ENCODE measurements around the gene DNAJB9.
A peak's percentile ranks its signal among the peaks of the same experiment; 100 is the strongest.
"Not testable (repeated sequence)": the region's sequence is repeated elsewhere in the genome, so short reads cannot be mapped to it uniquely, and the experiment has no call there.

Gene DNAJB9

DNA sequence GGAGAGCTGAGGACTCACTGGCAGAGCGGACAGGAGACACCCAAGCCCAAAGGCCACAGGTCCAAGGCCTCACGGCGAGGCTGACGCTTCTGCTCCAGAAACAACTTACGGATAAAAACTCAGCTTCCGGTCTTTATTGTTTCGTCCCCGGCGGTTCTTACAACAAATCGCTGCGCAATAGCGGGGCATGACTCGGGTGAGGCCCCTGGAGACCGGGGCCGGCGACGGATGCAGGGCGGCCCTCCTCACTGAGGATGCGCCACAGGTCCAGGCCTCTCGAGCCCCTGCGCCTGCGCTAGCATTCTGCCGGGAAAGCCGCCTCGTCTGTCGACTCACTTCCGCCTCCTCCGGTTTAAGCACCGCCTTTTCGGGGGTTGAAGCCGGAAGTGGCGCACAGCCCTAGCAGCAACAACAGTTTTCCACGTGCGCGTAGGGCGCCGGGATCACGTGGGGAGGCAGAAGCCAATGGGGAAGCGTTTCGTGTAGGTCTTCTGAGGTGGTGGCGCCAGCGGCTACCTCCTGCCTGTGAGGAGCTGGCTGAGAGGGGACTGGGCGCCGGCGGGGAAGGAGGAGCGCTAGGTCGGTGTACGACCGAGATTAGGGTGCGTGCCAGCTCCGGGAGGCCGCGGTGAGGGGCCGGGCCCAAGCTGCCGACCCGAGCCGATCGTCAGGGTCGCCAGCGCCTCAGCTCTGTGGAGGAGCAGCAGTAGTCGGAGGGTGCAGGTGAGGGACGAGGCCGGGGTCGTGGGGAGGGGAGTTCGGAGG, at the start of gene DNAJB9, which contains the start of gene THAP5:
Gene DNAJB9 (plus strand): TSS at position 494 of the 765 bp plus-strand sequence. CDS start 1,853 bp downstream, outside the sequence.
Gene THAP5 (minus strand): TSS at position 326 of the 765 bp plus-strand sequence. CDS start 137 bp downstream, at position 189.
- peak; percentile 98 for DNase-seq (ENCODE audit: low spot score)

DNA sequence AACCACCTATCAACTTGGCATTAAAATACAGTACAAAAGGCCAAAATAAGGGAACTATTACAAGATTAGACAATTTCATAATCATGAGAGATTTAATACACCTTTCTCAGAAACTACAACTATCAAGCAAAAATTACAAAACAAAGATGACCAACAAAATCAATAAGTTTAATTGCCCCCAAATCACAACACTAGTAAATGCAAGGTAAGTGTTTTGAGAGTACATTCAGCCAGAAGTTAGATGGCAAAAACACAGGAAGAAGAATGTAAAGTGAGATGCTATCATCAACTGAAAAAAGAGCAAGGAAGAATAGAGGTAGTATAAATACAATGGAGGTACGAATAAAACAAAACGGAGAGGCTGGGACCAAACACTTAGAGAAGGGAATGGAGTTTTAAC, 46.9 kb upstream of the DNAJB9 start:
- no peak for DNase-seq (ENCODE audit: low spot score)

DNA sequence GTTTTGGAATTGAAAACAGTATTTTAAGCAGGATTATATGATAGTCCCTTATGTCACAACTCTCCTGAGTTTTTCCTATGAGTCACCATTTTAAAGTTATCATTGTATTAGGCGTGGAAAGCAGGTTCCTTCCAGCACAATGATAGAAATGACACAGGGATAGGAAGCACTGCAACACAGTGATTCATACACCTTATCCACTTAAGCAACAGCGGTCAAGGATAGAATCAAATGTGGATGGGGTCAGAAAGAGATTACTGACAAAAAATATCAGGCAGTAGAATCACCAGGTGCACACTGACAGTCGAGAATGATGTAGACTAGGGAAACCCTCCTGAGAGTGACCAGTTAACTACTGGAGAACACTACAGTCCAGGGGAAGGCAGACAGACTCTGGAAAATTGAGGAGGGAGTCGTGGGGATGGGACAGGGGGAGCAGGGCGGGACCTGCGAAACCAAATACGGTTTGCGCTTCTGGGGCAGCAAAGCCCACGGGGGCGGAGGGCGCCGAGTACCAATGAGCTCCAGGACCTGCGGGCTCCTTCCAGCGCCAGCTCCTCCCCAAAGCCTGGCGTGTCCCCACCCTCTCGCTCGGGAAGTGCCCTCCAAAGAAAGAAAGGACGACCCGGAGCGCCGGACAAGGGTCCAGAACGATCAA, 44.2 kb upstream of the DNAJB9 start:
- peak; percentile 86 for DNase-seq (ENCODE audit: low spot score)

DNA sequence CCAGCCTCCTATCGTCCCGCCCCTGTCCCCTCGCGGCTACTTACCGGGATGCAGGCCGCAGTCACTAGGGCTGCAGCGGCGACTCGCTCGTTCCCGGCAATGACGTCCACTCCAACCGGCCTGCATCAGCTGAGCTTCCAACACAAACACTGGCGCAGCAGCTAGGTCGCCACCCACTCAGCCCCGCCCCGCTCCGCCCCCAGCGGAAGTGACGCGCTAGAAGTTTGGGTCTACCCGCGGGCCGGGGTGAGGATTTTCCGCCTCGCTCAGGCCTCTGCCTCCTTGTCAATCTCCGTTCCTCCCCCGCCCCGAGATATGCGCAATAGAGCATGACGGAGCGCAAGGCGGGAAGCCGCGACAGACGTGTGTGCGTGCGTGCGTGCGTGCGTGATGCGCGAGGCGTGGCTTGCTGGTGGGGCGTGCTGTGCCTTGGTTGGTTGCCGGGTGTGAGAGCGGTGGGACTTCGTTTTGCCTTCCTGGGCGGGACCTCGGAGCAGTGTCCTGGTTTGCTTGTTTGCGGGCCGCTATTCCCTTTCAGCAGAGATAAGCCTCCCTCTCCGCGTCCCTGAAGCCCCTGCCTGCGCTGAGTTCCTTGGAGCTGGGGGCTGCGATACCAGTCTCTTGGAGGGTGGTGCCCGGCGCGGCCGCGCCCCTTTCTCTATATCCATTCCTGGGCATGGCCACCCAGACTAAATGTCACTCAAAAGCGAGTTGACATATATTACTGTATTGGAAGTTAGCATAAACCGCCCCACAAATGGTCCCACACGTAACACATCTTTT, 43.5 kb upstream of the DNAJB9 start, which contains the start of gene PNPLA8:
Gene PNPLA8 (minus strand): TSS at position 151 of the 783 bp plus-strand sequence. CDS start 10,644 bp downstream, outside the sequence.
- peak; percentile 95 for DNase-seq (ENCODE audit: low spot score)

DNA sequence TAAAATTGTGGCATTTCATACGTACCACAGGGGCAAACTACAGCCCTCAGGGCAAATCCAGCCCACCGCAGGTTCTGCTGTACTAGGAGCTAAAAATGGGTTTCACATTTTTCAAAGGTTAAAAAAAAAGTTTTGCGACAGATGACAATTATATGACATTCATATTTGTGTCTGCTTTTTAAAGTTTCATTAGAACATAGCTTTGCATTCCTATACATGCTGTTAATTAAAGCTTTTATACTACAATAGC, 43.0 kb upstream of the DNAJB9 start:
- DNase-seq (ENCODE audit: low spot score): no peak

DNA sequence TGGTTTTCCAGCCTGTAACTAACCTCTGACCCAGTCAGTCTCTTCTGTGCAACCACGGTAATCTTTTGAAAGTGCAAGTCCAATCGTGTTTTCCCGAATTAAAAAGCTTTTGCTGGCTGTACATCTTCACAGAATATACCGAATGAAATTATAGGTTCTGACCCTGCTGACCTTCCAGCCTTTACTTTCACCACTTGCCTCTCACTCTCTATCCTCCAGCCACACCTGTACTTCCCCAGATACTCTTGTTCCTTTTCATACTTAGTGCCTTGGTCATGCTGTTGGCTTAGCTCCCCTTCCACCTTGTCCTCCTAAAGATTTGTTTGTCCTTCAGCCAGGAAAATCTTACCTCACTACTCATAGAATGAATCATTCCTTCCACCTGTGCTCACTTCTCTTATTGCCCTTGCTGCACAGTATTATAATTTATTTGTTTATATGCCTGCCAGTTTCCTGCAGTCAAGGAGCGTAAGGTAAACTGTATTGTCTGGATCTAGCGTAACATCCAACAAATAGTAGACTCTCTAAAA, 41.4 kb upstream of the DNAJB9 start:
- no peak for DNase-seq (ENCODE audit: low spot score)

DNA sequence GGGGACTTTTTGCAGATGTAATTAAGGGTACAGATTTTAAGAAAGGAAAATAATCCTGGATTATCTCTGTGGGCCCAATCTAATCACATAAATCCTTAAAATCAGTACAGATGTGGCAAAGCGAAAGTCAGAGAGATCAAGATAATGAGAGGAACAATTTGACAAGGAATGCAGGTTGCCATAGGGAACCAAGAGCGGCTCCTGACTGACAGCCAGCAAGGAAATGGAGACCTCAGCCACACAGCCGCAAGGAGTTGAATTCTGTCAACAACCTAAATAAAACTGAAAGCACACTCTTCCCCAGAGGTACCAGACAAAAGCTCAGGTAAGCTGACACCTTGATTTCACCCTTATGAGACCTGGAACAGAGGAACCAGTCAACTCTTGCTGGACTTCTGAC, 40.3 kb upstream of the DNAJB9 start:
- DNase-seq (ENCODE audit: low spot score): peak; percentile 6

DNA sequence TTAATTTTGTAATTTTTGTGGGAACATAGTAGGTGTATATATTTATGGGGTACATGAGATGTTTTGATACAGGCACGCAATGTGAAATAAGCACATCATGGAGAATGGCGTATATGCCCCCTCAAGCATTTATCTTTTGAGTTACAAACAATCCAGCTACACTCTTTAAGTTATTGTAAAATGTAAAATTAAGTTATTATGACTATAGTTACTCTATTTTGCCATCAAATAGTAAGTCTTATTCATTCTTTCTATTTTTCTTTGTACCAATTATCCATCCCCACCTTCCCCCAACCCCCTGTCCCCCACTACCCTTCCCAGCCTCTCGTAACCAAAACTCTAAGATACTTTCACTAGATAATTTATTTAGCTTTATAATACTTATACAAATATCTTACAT, 36.0 kb upstream of the DNAJB9 start:
- DNase-seq (ENCODE audit: low spot score): no peak

DNA sequence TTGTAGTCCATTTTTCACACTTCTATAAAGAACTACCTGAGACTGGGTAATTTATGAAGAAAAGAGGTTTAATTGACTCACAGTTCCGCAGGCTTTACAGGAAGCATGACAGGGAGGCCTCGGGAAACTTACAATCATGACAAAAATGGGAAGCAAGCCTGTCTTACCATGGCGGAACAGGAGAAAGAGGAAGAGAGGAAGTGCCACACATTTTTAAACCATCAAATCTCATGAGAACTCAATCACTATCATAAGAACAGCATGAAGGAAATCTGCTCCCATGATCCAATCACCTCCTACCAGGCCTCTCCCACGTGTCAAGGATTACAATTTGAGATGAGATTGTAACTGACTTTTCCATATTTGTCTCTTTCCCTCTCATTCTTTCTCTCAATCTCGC, 34.4 kb upstream of the DNAJB9 start:
- no peak for DNase-seq (ENCODE audit: low spot score)

DNA sequence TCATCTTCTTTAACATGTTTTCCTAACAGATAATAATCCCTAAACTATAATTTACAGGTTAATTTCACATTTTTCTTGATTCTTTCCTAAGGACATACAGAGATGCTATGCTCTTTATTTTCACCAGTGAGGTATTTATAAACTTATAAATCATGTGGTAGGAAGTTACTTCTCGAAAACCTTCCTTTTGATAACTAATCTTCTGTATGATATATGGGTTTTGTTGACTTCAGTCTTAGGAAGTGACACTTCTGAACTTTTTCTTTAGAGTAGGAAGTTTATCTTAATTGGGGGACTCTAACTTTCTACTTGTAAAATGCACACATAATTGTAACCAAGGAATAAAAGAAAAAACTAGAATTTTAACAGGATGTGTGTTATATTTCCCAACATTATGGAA, 33.9 kb upstream of the DNAJB9 start:
- no peak for DNase-seq (ENCODE audit: low spot score)

DNA sequence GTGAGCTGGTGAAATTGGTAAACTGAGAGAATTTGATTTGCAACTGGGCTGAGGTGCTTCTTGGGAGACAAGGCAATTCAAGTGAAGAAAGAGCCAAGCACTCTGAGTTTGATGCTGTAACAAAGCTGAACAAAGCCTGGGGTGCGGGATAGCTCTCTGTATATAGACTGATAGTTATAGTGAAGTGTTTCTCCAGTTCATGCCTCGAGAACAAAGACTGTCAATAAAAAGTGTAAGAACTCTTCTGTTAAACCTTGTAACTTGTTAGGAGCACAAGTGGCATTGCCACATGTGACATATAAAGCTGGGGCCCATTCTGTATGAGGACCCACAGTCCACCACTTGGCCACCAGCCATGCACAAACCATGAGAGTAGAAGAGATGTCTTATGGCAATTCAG, 32.4 kb upstream of the DNAJB9 start:
- no peak for DNase-seq (ENCODE audit: low spot score)

DNA sequence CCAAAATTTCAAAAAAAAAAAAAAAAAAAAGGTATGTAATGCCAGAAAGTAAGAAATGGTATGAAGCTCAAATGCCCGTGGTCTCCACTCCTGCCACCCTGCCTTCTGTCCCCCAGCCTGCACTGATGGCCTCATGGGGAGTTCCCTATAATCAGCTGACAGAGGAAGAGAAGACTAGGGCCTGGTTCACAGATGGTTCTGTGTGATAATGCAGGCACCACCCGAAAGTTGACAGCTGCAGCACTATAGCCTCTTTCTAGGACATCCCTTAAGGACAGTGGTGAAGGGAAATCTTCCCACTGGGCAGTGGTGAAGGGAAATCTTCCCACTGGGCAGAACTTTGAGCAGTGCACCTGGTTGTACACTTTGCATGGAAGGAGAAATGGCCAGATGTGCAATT, 31.4 kb upstream of the DNAJB9 start:
- DNase-seq (ENCODE audit: low spot score): not testable (repeated sequence)

DNA sequence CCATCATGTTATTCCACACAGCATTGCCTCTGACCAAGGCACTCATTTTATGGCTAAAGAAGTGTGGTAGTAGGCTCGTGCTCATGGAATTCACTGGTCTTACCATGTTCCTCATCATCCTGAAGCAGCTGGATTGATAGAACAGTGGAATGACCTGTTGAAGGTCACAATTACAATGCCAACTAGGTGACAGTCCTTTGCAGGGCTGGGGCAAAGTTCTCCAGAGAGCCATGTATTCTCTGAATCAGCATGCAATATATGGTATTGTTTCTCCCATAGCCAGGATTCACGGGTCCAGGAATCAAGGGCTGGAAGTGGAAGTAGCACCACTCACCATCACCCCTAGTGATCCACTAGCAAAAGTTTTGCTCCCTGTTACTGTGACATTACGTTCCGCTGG, 31.0 kb upstream of the DNAJB9 start:
- not testable (repeated sequence) for DNase-seq (ENCODE audit: low spot score)

DNA sequence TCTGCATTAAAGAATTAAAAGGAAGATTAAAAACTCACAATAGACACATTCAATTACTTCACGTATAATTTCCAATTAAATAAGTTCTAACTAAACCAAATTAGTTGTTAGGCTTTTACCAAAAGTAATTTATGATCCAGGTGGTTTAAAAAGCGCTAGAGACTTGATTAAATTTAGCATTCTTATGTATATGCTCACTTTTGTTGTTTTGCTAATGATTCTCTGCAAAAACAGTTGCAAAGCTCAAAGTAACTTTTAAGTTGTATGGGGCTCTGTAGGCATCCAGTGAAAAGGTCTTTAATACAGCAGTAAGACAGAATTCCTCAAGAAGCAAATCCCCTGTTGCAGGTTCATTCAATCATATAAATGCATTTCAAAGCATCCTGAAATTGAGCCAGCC, 28.2 kb upstream of the DNAJB9 start:
- DNase-seq (ENCODE audit: low spot score): peak; percentile 14

DNA sequence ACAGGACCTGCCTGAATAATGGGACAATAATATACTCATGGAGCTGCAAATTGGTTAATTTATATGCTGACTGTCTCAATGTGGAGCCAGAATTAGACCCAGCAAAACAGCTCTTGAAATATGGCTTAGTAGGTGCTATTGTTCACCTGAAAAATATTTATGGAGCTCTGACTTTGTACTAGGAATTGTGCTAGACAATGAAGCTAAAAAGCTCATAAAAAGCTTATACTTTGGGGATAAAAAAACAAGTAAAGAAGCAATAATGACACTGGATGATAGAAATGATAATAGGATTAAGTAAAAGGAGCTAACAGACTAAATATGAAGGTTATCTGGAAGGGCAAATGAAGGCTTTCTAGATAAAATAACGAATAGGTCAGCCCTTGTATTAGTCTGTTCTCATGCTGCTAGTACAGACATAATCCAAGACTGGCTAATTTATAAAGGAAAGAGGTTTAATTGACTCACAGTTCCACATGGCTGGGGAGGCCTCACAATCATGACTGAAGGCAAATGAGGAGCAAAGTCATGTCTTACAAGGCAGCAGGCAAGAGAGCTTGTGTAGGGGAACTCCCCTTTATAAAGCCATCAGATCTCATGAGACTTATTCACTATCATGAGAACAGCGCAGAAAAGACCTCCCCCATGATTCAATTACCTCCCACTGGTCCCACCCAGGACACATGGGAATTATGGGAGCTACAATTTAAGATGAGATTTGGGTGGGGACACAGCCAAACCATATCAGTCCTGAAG, 21.4 kb upstream of the DNAJB9 start:
- not testable (repeated sequence) for DNase-seq (ENCODE audit: low spot score)

DNA sequence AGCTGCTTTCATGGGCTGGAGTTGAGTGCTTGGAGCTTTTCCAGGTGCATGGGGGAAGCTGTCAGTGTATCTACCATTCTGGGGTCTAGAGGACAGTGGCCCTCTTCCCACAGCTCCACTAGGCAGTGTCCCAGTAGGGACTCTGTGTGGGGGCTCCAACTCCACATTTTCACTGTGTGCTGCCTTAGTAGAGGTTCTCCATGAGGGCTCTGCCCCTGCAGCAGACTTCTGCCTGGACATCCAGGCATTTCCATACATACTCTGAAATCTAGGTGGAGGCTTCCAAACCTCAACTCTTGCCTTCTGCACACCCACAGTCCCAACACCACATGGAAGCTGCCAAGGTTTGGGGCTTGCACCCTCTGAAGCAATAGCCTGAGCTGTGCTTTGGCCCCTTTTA, 13.0 kb upstream of the DNAJB9 start:
- not testable (repeated sequence) for DNase-seq (ENCODE audit: low spot score)

DNA sequence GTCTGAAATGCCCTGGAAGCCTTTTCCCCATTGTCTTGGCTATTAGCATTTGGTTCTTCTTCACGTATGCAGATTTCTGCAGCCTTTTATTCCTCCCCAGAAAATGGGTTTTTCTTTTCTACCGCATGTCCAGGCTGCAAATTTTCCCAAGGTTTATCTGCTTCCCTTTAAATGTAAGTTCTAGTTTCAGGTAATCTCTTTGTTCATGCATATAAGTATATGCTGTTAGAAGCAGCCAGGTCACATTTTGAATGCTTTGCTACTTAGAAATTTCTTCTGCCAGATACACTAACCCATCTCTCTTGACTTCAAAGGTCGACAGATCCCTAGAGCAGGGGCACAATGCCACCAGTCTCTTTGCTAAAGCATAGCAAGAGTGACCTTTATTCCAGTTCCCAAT, 12.5 kb upstream of the DNAJB9 start:
- no peak for DNase-seq (ENCODE audit: low spot score)

DNA sequence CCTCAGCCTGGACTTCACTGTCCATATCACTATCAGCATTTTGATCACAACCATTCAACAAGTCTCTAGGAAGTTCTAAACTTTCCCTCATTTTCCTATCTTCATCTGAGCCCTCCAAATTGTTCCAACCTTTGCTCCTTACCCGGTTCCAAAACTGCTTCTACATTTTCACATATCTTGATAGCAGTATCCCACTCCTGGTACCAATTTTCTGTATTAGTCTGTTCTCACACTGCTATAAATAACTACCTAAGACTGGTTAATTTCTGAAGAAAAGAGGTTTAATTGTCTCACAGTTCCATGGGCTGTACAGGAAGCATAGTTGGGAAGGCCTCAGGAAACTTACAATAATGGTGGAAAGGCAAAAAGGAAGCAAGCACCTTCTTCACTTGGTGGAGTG, 12.1 kb upstream of the DNAJB9 start:
- DNase-seq (ENCODE audit: low spot score): no peak

DNA sequence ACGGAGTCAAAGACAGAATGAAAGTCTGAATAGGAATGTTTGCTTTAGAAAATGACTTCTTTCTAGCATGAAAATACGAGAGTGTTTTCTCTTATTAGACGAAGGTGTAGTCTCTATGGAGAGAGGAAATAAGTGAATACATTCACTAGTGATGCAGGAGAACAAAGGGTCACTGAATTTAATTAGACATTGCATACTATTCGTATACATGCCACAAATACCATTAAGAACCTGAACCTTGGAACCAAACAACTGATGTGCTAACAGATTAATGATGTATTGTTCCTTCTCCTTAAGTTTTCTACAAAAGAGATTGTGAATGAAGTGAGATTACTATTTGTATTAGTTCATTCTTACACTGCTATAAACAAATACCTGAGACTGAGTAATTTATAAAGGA, 10.4 kb upstream of the DNAJB9 start:
- DNase-seq (ENCODE audit: low spot score): no peak

DNA sequence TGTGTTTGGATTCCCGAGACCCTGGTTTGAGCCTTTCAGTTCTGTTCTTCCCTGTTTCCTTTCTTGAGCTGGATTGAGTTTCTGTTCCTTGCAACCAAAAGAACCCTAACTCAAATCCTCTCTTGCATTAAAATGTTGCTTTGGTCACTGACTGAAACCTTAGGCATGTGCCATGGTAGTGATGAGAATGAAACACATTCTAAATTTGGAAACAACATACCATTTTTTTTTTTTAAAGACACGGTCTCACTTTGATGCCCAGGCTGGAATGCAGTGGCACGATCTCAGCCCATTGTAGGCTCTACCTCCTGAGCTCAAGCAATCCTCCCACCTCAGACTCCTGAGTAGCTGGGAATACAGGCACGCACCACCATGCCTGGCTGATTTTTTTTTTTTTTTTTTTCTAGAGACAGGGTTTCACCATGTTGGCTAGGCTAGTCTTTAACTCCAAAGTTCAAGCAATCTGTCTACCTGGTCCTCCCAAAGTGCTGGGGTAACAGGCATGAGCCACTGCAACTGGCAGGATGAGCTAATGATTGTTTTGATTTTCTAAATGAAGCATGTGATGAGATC, 8.5 kb upstream of the DNAJB9 start:
- DNase-seq (ENCODE audit: low spot score): no peak

DNA sequence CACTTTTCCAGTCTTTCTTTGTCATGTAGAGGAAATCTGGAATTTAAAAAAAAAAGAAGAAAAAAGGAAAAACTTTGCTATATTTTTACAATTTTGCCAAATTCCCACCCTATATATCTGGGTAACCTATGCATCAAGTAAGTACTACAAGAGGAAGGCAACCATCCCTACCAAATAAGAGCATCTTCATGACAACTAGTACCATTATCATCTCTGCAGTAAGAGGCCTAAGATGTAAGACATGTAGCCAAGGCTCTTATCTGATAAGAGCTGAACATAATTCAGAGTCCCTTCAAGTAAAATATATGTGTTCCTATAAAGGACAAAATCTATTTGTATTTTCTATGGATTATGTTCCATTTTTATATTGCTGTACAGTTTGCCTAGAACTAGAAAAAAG, 3.7 kb upstream of the DNAJB9 start:
- DNase-seq (ENCODE audit: low spot score): no peak
